GM18520 (cell line): Measurements from ENCODE around the gene PET117.
"Not testable (repeated sequence)": the region's sequence is repeated elsewhere in the genome, so short reads cannot be mapped to it uniquely, and the experiment has no call there.

Experiments used
- ATAC-seq: cut with Tn5 transposase; IDR thresholded peaks from one replicate; pipeline ENCODE4 v1.9.1; 2021; ENCODE audit not compliant: unreplicated experiment

The PET117 gene

GRCh38 chr20:18156045-18156444 is 18.4 kb downstream of the PET117 start:
- ATAC-seq = no peak

GRCh38 chr20:18164356-18164755 is 26.7 kb downstream of the PET117 start:
- no peak for ATAC-seq

GRCh38 chr20:18165553-18165952 is 27.9 kb downstream of the PET117 start:
- no peak for ATAC-seq

- ATAC-seq = no peak
Observed at GRCh38 chr20:18166241-18166881, 28.7 kb downstream of the PET117 start.

- no peak for ATAC-seq
Observed at GRCh38 chr20:18166950-18167349, 29.3 kb downstream of the PET117 start.

- no peak for ATAC-seq
Observed at GRCh38 chr20:18172379-18172778, 34.7 kb downstream of the PET117 start.

- ATAC-seq = no peak
Observed at GRCh38 chr20:18174906-18175683, 37.4 kb downstream of the PET117 start.

- no peak for ATAC-seq
Observed at GRCh38 chr20:18176318-18176785, 38.7 kb downstream of the PET117 start.

GRCh38 chr20:18180366-18180765 is 42.7 kb downstream of the PET117 start:
- not testable (repeated sequence) for ATAC-seq

- no peak for ATAC-seq
Observed at GRCh38 chr20:18180815-18181214, 43.2 kb downstream of the PET117 start.

- no peak for ATAC-seq
Observed at GRCh38 chr20:18187020-18187419, 49.4 kb downstream of the PET117 start.

GRCh38 chr20:18188434-18188833 is 50.8 kb downstream of the PET117 start:
- ATAC-seq = no peak

- ATAC-seq = no peak
Observed at GRCh38 chr20:18190338-18191233, 52.9 kb downstream of the PET117 start.

- no peak for ATAC-seq
Observed at GRCh38 chr20:18191306-18191705, 53.6 kb downstream of the PET117 start.
